ENCODE measurements around the gene DUSP3. TPM values are rescaled to one million over a fixed set of nuclear protein-coding genes. Genes with fewer than 3 reads are reported as not detected.

The DUSP3 gene
- total RNA-seq, 1 donor from 2014 or later, result 77.5 TPM

GRCh38 chr17:43770957-43771356 lies 7.8 kb downstream of the DUSP3 start:
- no peak for DNase-seq (ENCODE audit: extremely low read depth, low read depth, low spot score)

DNA sequence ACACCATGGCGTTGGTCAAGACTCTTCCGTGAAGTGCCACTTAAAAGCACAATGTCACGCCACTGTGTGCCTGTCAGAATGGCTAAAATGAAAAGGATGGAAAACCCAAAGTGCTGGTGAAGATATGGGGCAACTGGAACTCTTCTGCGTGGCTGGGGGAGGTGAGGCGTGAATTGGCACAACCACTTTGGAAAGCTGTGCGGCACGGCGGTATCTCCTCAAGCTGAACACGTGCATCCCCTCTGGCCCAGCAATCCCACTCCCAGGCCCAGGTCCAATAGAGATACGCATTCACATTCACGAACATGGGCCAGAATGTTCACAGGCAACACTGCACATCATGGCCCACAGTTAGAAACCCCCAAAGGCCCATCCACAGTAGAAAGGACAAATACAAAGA lies 8.9 kb downstream of the DUSP3 start:
- DNase-seq (ENCODE audit: extremely low read depth, low read depth, low spot score), result no peak

- no peak for DNase-seq (ENCODE audit: extremely low read depth, low read depth, low spot score)
Measured at GRCh38 chr17:43769426-43769825, 9.4 kb downstream of the DUSP3 start.

DNA sequence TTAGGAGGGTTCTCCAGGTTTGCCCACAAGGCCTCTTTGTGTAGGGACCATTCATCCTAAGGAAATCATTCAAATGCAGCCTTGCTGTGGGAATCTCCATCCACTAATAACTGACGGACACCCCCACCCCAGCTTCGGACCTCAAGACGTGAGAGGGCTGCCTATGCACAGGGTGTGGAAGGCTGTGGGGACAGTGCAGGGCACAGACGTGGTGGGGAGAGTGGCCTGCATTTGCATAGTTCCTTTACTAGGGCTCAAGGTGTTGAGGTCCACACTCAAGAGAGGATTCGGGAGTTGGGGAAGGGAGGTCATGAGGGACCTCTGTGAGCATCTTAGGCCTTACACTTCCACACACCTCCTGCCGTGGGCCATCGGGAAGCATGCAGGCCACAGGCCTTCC lies 9.8 kb downstream of the DUSP3 start:
- no peak for DNase-seq (ENCODE audit: extremely low read depth, low read depth, low spot score)

DNA sequence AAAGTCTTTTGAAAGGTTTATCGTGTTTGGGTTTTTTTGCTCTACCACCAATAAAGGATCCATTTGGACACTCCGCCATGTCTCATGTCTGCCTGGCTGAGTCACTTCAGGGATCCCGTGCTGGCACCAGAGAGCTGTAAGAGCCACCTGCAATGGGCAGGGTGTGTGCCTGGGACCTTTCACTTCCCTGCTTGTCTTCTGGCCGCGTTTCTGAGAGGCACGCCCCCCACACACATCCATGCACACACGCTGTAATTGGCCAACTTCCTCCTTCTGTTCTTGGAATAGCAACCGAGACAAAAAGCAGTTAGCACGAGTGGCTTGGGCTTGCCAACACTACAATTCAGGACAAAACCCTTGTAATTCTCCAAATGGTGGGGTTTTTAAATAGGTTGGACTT lies 10.4 kb downstream of the DUSP3 start:
- DNase-seq (ENCODE audit: extremely low read depth, low read depth, low spot score), result no peak

- no peak for DNase-seq (ENCODE audit: extremely low read depth, low read depth, low spot score)
Measured at GRCh38 chr17:43767713-43768059, 11.1 kb downstream of the DUSP3 start.

GRCh38 chr17:43767053-43767712 lies 11.6 kb downstream of the DUSP3 start:
- DNase-seq (ENCODE audit: extremely low read depth, low read depth, low spot score), result no peak

- no peak for DNase-seq (ENCODE audit: extremely low read depth, low read depth, low spot score)
Measured at GRCh38 chr17:43766413-43767052, 12.2 kb downstream of the DUSP3 start.

GRCh38 chr17:43760254-43760852 lies 18.4 kb downstream of the DUSP3 start:
- peak; percentile 77 for DNase-seq (ENCODE audit: extremely low read depth, low read depth, low spot score)

DNA sequence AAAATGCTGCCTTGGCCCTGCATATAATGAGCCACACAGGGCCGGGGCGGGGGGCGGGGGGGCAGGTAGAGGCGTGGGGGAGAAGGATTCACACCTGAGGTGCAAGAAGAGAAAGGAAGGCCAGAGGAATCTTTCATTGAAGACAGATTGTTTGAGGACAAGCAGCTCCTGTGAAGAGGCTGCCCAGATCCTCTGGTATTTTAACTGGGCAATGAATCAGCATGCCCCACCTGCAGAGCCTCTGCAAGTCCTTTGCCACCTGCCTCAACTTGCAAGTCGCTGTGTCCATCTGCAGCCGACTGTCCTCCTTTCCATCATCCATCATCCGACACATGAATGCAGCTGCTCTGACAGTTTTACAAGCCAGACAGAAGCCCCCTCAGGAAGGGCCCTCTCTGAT lies 18.9 kb downstream of the DUSP3 start:
- no peak for DNase-seq (ENCODE audit: extremely low read depth, low read depth, low spot score)

DNA sequence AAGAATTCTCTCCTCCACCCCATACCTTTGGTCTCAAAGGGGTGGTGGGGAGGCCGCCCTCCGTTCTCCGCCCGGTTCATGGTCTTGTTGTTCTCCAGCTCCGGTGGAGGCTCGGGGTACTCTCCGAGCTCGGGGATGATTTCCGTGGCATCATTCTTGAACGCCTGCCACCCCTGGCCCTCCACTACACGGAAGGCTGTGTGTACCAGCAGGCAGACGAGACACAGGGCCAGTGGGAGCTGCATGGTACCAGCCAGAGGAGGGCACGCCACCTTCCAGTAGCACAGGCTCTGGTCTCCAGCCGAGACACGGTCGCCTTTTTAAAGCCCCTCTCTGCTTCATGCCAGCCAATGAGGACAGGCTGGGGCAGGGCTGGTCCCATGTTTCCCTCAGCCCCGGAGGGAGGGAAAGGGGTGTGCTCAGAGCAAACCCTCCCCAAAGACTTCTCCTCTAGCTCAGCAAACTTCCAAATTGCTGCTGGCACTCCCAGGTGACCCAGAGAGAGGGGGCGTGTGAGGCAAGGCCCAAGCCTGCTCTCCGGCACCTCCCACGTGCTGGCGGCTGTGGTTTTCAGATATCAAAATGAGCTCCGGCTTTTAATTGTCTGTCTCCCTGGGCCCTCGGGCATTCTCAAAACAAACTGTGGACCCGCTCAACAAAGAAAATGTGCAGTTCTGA lies 20.1 kb downstream of the DUSP3 start, which contains the start of gene SOST:
Gene SOST, minus strand, starts transcription at position 295 of the 678 bp plus-strand sequence. Its CDS starts 50 bp downstream, at position 245.
- no peak for DNase-seq (ENCODE audit: extremely low read depth, low read depth, low spot score)

- DNase-seq (ENCODE audit: extremely low read depth, low read depth, low spot score), result no peak
Measured at GRCh38 chr17:43758086-43758485, 20.7 kb downstream of the DUSP3 start.

- no peak for DNase-seq (ENCODE audit: extremely low read depth, low read depth, low spot score)
Measured at GRCh38 chr17:43757171-43757660, 21.6 kb downstream of the DUSP3 start.

GRCh38 chr17:43756201-43756600 lies 22.6 kb downstream of the DUSP3 start:
- DNase-seq (ENCODE audit: extremely low read depth, low read depth, low spot score), result no peak

DNA sequence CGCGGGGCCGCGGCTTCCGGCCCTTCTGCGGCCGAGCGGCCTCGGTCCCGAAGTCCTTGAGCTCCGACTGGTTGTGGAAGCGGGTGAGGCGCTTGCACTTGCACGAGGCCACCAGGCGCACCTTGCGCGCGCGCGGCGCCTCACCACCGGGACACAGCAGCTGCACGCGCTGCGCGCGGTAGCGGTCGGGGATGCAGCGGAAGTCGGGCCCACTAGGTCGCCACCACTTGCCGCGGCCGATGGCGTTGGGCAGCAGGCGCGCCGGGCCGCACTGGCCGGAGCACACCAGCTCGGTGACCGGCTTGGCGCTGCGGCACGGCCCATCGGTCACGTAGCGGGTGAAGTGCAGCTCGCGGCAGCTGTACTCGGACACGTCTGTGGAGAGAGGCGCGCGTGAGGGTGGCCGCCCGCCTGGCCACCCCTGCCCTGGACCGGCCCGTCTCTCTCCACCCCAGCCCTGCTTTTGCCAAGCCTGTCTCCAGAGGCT lies 23.3 kb downstream of the DUSP3 start:
- no peak for DNase-seq (ENCODE audit: extremely low read depth, low read depth, low spot score)

GRCh38 chr17:43754947-43755346 lies 23.8 kb downstream of the DUSP3 start:
- no peak for DNase-seq (ENCODE audit: extremely low read depth, low read depth, low spot score)

GRCh38 chr17:43753493-43754129 lies 25.2 kb downstream of the DUSP3 start:
- no peak for DNase-seq (ENCODE audit: extremely low read depth, low read depth, low spot score)

GRCh38 chr17:43750153-43750552 lies 28.6 kb downstream of the DUSP3 start:
- DNase-seq (ENCODE audit: extremely low read depth, low read depth, low spot score), result no peak

GRCh38 chr17:43745541-43745940 lies 33.2 kb downstream of the DUSP3 start:
- no peak for DNase-seq (ENCODE audit: extremely low read depth, low read depth, low spot score)

GRCh38 chr17:43741636-43742035 lies 37.1 kb downstream of the DUSP3 start:
- no peak for DNase-seq (ENCODE audit: extremely low read depth, low read depth, low spot score)

DNA sequence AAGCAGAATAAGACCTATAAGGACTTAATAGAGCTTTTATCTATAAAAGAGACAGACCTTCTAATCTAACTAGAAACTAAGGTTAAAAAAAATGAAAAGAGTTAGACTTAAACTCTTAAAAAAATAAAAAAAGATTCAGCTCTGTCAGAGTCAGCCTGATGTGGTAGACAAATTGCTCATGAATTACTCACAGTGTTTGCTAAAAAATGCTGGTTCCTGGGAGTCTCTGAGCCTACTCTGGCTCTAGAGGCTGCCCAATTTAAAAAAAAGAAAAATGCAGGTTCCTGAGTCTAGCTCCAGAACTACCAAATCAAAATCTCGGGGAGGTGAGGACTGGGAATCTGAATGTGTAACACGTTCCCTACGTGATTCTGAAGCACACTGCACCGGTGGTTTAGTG lies 38.2 kb downstream of the DUSP3 start:
- DNase-seq (ENCODE audit: extremely low read depth, low read depth, low spot score), result no peak

Data from glomerular endothelial cell (primary cell).